Measurements from ENCODE around the gene SLC25A51.

SLC25A51 gene

DNA sequence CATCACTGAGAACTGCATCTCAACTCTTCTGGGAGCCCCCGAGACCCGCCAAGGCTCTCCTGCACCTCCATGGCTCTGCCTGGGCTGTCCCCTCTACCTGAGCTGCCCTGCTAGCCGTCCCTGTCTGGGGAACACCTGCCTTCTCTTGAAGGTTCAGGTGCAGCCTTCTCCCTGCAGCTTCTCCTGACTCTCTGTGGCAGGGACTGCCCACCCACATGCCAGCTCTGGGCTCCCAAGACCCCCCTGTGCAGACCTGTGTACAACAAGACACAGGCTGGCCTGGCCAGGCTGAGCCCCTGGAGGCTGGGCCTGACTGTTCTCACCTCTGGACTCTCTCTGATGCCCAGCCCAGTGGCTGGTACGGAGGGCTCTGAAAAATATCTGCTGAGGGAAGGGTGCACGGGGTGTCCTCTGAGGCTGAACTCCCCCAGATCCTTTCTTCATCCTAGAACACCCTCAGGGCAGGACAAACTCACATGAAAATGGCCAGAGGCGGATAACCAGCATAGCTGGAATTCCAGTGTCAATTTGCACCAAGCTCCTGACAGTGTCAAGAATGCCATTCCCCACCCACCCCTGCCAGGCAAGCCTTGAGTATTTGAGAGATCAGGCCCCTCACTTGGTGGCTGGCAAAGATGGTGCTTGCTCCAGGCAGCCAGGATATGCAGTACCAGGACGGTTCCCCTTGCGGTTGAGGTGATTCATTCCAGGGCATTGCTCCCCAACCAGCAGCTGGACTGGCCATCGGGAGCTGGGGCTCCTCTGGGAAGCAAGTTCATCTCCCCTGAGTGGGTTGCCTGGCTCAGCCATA is 40.9 kb upstream of the SLC25A51 start:
- no peak overlapping the region for H3K27ac ChIP-seq
- H3K4me1 ChIP-seq (ENCODE audit: control insufficient read depth in 1 of 2, insufficient read depth in 1 of 2, low read depth in 1 of 2, low read length in 1 of 2), result no peaks in the 10 kb centered on the region
- H3K27me3 ChIP-seq, result no peaks in the 10 kb centered on the region
- no peak overlapping the region for H3K4me3 ChIP-seq (ENCODE audit: low read depth in 1 of 2, low read length in 1 of 2)
- TF ChIP-seq, protein P1, sequence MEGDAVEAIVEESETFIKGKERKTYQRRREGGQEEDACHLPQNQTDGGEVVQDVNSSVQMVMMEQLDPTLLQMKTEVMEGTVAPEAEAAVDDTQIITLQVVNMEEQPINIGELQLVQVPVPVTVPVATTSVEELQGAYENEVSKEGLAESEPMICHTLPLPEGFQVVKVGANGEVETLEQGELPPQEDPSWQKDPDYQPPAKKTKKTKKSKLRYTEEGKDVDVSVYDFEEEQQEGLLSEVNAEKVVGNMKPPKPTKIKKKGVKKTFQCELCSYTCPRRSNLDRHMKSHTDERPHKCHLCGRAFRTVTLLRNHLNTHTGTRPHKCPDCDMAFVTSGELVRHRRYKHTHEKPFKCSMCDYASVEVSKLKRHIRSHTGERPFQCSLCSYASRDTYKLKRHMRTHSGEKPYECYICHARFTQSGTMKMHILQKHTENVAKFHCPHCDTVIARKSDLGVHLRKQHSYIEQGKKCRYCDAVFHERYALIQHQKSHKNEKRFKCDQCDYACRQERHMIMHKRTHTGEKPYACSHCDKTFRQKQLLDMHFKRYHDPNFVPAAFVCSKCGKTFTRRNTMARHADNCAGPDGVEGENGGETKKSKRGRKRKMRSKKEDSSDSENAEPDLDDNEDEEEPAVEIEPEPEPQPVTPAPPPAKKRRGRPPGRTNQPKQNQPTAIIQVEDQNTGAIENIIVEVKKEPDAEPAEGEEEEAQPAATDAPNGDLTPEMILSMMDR (IDR thresholded peaks at IDR 0.05), result no peak
- H3K9me3 ChIP-seq, result no peaks in the 10 kb centered on the region
- H3K36me3 ChIP-seq, result peaks cover 13% of the 10 kb centered on the region

DNA sequence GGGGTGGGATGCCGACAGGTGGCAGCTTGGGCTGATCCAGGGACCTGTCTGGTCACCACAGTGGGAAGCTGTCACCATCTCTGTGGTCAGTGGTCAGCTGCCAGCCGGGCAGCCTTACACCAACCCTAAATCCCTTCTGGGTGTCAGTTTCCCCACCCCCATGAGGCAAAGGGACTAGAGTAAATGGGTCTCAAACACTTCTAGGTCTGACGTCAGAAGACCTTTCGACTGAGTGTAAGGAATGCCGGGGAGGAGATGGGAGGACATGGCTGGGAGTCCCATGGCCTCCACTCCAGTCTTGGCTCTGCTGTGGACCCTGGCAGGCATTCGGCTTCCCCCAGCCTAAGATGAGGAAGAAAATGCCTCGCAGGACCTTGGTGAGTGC is 40.3 kb upstream of the SLC25A51 start:
- no peak overlapping the region for H3K4me3 ChIP-seq (ENCODE audit: low read depth in 1 of 2, low read length in 1 of 2)
- no peak overlapping the region for H3K27ac ChIP-seq
- peaks cover 13% of the 10 kb centered on the region for H3K36me3 ChIP-seq
- no peaks in the 10 kb centered on the region for H3K27me3 ChIP-seq
- no peaks in the 10 kb centered on the region for H3K4me1 ChIP-seq (ENCODE audit: control insufficient read depth in 1 of 2, insufficient read depth in 1 of 2, low read depth in 1 of 2, low read length in 1 of 2)
- H3K9me3 ChIP-seq, result no peaks in the 10 kb centered on the region
- TF ChIP-seq, protein P1 (IDR thresholded peaks at IDR 0.05), result no peak

GRCh38 chr9:37943345-37944265 is 39.7 kb upstream of the SLC25A51 start:
- Histone ChIP-seq H3K4me3 (ENCODE audit: low read depth in 1 of 2, low read length in 1 of 2) (no peak overlapping the region), H3K27ac (no peak overlapping the region), H3K9me3 (no peaks in the 10 kb centered on the region), H3K36me3 (peaks cover 13% of the 10 kb centered on the region), H3K27me3 (no peaks in the 10 kb centered on the region), H3K4me1 (ENCODE audit: control insufficient read depth in 1 of 2, insufficient read depth in 1 of 2, low read depth in 1 of 2, low read length in 1 of 2) (no peaks in the 10 kb centered on the region)
- TF ChIP-seq, protein P1 (IDR thresholded peaks at IDR 0.05), result no peak

- Histone ChIP-seq H3K9me3 (no peaks in the 10 kb centered on the region), H3K4me3 (ENCODE audit: low read depth in 1 of 2, low read length in 1 of 2) (no peak overlapping the region), H3K4me1 (ENCODE audit: control insufficient read depth in 1 of 2, insufficient read depth in 1 of 2, low read depth in 1 of 2, low read length in 1 of 2) (no peaks in the 10 kb centered on the region), H3K27ac (no peak overlapping the region), H3K27me3 (no peaks in the 10 kb centered on the region), H3K36me3 (peaks cover 10% of the 10 kb centered on the region)
- TF ChIP-seq, protein P1 (IDR thresholded peaks at IDR 0.05), result no peak
Observed at GRCh38 chr9:37942621-37943344, 38.9 kb upstream of the SLC25A51 start.

GRCh38 chr9:37941253-37941652 is 37.3 kb upstream of the SLC25A51 start:
- Histone ChIP-seq H3K4me1 (ENCODE audit: control insufficient read depth in 1 of 2, insufficient read depth in 1 of 2, low read depth in 1 of 2, low read length in 1 of 2) (no peaks in the 10 kb centered on the region), H3K9me3 (no peaks in the 10 kb centered on the region)

More at GRCh38 chr9:37941253-37941652, 37.3 kb upstream of the SLC25A51 start:
- TF ChIP-seq, protein P1 (IDR thresholded peaks at IDR 0.05), result no peak
- no peak overlapping the region for H3K27ac ChIP-seq
- peaks cover 4% of the 10 kb centered on the region for H3K36me3 ChIP-seq
- no peak overlapping the region for H3K4me3 ChIP-seq (ENCODE audit: low read depth in 1 of 2, low read length in 1 of 2)
- H3K27me3 ChIP-seq, result no peaks in the 10 kb centered on the region
